ENCODE data around the gene COL20A1. TPM values are rescaled to one million over a fixed set of nuclear protein-coding genes. Genes with fewer than 3 reads are reported as not detected.

COL20A1 gene
- total RNA-seq, 8 experiments from 2014 or later: 0.13 to 1.6 (median 0.55) TPM

DNA sequence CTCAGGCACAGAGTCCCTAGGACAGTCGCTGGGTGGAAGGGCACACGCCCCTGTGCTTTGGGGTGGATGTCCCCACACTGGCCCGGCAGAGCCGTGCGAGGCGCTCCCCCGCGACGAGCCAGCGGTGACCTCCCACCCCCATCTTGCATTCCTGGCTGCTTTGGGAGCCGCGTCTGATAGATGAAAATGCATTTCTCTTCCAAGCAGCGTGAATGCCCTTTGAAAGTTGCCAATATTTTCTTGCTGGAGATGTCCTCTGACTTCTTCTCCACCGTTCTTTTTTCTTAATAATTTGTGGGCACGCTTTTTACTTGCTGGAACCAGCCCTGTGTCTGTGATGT is 29.9 kb downstream of the COL20A1 start:
- H3K4me3 ChIP-seq: no peak overlapping the region
- H3K4me1 ChIP-seq (replicated peaks in 1 of 2): peaks cover 19 to 31% of the 10 kb centered on the region in 2 donors
- peak overlapping the region in 1 of 2 donors; percentile 31 for H3K27ac ChIP-seq
- 0 to 65% (median 8%) methylated on average over 1 to 9 of the region's 15 CpGs; no CpG with 5 or more reads in 1 of the 10 experiments for WGBS, 10 experiments
- in situ Hi-C loops (cut with MboI; ENCODE audit: low pct_unique_long_range_greater_than_20kb in 2 of 9, low sequenced_read_pairs in 9 of 9, unreplicated experiment in 9 of 9): no loop called here
- peak in 1 of 8 experiments; percentile 34 for ATAC-seq (replicated peaks in 6 of 8)

DNA sequence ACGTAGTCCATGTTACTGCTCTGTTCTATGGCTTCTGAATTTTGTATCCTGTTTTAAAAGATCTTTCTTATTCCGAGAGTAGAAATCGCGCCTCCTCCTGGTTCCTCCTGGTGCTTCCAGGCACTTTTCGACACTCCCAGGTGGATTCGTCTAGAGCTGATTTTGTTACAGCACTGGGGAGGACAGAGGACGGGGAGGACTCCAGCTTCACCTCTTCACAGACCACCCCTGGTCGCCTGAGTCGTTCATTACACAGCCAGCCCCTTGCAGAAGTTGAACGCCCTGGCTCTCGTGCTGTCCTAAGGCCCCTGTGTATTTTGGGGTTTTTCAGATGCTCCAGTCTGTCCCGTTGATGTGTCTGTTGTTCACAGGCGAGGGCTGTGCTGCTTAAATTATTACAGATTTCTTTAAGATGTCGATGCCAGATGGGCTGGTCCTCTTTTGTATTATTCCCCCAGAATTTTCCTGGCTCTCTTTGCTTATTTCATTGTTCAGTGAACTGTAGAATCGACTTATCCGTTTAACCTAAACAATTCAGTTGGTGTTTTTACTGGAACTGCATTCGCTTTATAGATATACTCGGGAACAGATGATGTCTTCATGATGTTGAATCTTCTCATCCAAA is 30.5 kb downstream of the COL20A1 start:
- Histone ChIP-seq H3K4me3 (no peak overlapping the region), H3K4me1 (replicated peaks in 1 of 2) (peaks cover 21 to 35% of the 10 kb centered on the region in 2 donors), H3K27ac (no peak overlapping the region)
- in situ Hi-C loops (cut with MboI; ENCODE audit: low pct_unique_long_range_greater_than_20kb in 2 of 9, low sequenced_read_pairs in 9 of 9, unreplicated experiment in 9 of 9): no loop called here
- ATAC-seq (replicated peaks in 6 of 8): peak in 1 of 8 experiments; percentile 55
- 11 to 100% (median 75%) methylated on average over 4 to 17 of the region's 18 CpGs; no CpG with 5 or more reads in 1 of the 10 experiments for WGBS, 10 experiments

DNA sequence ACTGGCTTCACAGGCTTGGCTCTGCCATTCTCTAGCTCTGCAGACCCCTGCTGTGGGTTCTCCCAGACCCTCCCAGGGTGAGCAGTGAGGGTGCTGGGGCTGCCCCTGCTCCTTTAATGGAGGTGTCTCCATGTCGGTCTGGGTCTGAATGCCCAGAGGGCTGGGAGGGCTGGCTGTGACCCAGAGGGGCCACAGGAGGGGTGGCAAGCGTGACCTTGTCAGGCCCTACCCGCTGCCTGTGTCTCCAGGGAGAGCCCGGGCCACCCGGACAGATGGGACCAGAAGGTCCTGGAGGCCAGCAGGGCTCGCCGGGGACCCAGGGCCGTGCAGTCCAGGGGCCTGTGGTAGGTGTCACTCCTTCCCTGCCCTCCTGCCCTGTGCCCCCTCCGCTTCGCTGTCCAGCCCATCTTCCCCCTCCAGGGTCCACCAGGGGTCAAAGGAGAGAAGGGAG is 32.1 kb downstream of the COL20A1 start:
- no peak for ATAC-seq (replicated peaks in 6 of 8)
- in situ Hi-C loops (cut with MboI; ENCODE audit: low pct_unique_long_range_greater_than_20kb in 2 of 9, low sequenced_read_pairs in 9 of 9, unreplicated experiment in 9 of 9): no loop called here
- WGBS, 10 experiments: 83 to 90% methylated on average over 1 to 2 of the region's 10 CpGs; no CpG with 5 or more reads in 8 of the 10 experiments
- no peak overlapping the region for H3K27ac ChIP-seq
- H3K4me3 ChIP-seq: no peak overlapping the region
- H3K4me1 ChIP-seq (replicated peaks in 1 of 2): peaks cover 27 to 41% of the 10 kb centered on the region in 2 donors

DNA sequence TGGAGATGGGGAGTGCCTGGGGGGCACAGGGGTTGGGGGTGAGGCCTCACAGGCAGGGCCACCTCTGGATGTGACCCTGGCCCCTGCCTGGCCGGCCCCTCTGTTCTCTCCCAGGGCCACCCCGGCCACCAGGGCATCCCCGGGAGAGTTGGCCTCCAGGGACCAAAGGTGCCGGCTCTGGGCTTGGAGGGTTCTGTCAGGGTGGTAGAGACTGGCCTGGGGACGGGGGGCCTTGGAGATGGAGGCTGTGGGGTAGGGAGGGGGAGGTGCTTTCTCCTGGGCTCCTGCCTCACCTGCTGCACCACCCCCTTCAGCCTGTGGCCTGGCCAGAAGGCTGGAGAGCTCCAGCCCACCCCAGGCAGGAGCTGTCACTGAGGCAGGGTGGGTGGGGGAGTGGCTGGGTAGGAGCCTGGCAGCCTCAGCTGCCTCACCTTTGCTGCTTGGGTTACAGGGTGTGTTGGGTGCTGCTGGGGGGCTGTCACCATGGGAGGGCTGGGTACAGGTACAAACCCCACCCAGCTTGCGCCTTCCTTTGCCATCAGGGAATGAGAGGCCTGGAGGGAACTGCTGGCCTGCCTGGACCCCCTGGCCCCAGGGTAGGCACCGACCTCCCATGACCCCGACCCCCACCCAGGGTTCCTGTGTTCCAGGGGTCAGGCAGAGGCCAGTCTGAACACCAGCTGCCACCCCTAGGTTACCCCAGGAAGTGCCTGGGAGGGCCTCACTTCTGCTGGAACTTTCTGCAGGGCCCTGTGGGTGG is 32.7 kb downstream of the COL20A1 start:
- no peak overlapping the region for H3K27ac ChIP-seq
- in situ Hi-C loops (cut with MboI; ENCODE audit: low pct_unique_long_range_greater_than_20kb in 2 of 9, low sequenced_read_pairs in 9 of 9, unreplicated experiment in 9 of 9): no loop called here
- no peak for ATAC-seq (replicated peaks in 6 of 8)
- WGBS, 10 experiments: 60 to 100% methylated on average over 1 of the region's 8 CpGs; no CpG with 5 or more reads in 8 of the 10 experiments
- H3K4me3 ChIP-seq: no peak overlapping the region
- peaks cover 26 to 41% of the 10 kb centered on the region in 2 donors for H3K4me1 ChIP-seq (replicated peaks in 1 of 2)

DNA sequence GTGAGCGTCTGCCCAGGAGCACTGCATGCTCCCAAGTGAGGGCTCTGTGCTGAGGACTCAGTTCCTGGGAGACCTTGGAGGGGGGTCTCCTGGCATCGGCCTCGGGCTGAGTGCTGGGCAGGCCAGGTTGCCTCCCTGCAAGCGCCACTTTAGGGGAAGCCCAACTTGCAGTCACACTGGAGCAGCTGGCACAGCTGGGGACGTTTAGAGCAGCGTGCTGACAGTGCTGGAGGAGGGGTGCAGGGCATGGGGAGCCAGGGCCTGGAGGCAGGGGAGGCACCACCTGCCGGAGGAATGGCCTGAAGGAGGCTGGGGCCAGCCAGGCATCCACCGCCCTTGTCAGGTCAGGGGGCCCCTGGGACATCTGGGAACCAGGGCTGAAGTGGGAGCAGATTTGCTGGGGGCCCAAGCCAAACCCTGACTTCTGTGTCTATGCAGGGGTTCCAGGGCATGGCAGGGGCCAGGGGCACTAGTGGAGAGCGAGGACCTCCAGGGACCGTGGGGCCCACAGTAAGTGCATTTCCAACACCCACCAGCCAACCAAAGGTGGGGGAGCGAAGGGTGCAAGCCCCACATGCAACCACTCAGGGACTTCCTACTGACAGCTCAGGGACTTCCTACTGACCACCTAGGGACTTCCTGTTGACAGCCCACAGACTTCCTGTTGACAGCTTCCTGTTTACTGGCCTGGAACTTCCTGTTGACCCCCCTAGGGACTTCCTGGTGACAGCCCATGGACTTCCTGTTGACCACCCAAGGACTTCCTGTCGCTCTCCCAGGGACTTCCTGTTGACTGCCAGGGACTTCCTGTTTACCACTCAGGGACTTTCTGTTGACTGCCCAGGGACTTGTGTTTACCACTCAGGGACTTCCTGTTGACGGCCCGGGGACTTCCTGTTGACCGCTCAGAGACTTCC is 33.6 kb downstream of the COL20A1 start:
- in situ Hi-C loops (cut with MboI; ENCODE audit: low pct_unique_long_range_greater_than_20kb in 2 of 9, low sequenced_read_pairs in 9 of 9, unreplicated experiment in 9 of 9): no loop called here
- Histone ChIP-seq H3K4me3 (no peak overlapping the region), H3K27ac (no peak overlapping the region), H3K4me1 (replicated peaks in 1 of 2) (peaks cover 18 to 34% of the 10 kb centered on the region in 2 donors)
- WGBS, 10 experiments: 67 to 100% (median 94%) methylated on average over 1 to 6 of the region's 15 CpGs; no CpG with 5 or more reads in 4 of the 10 experiments
- no peak for ATAC-seq (replicated peaks in 6 of 8)

DNA sequence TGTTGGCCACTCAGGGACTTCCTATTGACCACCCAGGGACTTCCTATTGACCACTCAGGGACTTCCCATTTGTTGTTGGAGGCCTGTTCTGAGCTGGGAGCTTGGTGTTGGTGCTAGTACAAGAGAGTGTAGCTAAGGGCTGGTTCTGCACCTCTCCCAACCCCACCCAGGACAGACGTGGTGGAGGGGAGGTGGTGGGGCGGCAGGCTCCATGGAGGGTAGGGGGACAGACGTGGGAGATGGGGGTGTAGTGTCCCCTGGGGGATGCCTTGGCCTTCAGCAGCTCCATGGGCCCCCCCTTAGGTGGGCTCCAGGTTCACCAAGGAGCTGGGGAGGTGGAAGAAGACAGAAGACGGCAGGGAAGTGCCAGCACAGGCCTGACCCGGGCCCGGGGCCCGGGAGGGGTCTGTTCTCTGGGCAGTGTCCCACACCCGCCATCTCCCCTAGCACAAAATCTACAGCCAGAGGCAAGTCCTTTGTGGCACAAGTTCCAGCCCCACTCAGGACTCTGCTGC is 34.3 kb downstream of the COL20A1 start:
- Histone ChIP-seq H3K4me1 (replicated peaks in 1 of 2) (peaks cover 17 to 28% of the 10 kb centered on the region in 2 donors), H3K4me3 (no peak overlapping the region), H3K27ac (no peak overlapping the region)
- no peak for ATAC-seq (replicated peaks in 6 of 8)
- 80 to 100% methylated on average over 1 to 2 of the region's 8 CpGs; no CpG with 5 or more reads in 8 of the 10 experiments for WGBS, 10 experiments
- in situ Hi-C loops (cut with MboI; ENCODE audit: low pct_unique_long_range_greater_than_20kb in 2 of 9, low sequenced_read_pairs in 9 of 9, unreplicated experiment in 9 of 9): no loop called here

DNA sequence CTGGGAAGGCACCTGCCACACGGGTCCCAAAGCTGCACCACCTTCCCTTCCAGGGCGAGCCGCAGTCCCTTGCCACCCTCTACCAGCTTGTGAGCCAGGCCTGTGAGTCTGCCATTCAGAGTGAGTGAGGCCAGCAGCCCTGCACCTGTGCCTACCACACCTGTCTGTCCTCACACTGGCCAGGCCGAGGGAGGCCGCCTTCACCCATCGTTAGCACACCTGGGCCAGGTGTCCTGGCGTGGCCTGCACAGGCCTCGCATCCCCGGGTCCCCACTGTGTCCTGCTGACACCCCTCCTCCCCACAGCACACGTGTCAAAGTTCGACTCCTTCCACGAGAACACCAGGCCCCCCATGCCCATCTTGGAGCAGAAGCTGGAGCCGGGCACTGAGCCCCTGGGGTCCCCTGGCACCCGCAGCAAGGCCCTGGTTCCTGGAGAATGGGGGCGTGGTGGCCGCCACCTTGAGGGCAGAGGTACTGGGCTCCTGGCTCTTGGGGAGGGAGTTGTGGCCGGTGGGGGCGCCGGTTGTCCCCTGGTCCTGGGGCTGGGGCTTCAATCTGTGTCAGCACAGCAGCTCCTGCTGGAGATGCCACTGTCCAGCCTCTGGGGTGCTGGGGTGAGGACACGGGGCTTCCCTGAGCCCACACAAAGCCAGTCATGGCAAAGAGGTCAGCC is 35.2 kb downstream of the COL20A1 start:
- peak in 3 of 8 experiments; percentile 12 to 29 (median 28) for ATAC-seq (replicated peaks in 6 of 8)
- Histone ChIP-seq H3K27ac (no peak overlapping the region), H3K4me1 (replicated peaks in 1 of 2) (peaks cover 9 to 19% of the 10 kb centered on the region in 2 donors), H3K4me3 (no peak overlapping the region)
- 93 to 98% methylated on average over 3 to 6 of the region's 20 CpGs; no CpG with 5 or more reads in 8 of the 10 experiments for WGBS, 10 experiments
- in situ Hi-C loops (cut with MboI; ENCODE audit: low pct_unique_long_range_greater_than_20kb in 2 of 9, low sequenced_read_pairs in 9 of 9, unreplicated experiment in 9 of 9): no loop called here

DNA sequence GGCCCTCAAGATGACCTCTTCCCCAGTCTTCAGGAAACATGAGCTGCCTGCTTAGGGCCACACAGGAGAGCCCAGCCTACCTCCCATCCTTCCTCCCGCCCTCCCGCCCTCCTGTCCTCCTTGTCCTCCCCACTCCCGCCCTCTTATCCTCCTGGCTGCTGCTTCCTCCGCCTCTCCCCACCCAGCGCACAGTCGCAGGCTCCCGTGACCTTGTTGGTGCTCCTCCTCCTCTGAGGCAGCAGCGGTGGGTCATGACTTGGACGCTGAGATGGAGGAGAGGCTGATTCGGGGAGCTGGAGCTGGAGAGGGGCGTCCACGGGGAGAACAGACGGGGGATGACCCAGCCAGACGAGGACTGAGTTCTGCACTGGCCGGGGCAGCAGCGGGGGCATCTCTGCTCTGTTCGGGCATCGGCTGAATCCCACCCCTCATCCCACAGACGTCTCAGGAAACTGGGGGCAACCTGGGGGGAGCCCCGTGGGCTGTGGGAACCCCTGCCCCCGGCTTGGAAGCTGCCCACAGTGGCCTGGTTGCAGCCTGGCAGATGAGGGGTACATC is 35.8 kb downstream of the COL20A1 start:
- ATAC-seq (replicated peaks in 6 of 8): peak in 4 of 8 experiments; percentile 59 to 82 (median 76)
- WGBS, 10 experiments: no CpG with 5 or more reads among the region's 21 CpGs
- peaks cover 9 to 13% of the 10 kb centered on the region in 2 donors for H3K4me1 ChIP-seq (replicated peaks in 1 of 2)
- H3K27ac ChIP-seq: peak overlapping the region; percentile 17 to 53
- H3K4me3 ChIP-seq: no peak overlapping the region
- in situ Hi-C loops (cut with MboI; ENCODE audit: low pct_unique_long_range_greater_than_20kb in 2 of 9, low sequenced_read_pairs in 9 of 9, unreplicated experiment in 9 of 9): no loop called here

DNA sequence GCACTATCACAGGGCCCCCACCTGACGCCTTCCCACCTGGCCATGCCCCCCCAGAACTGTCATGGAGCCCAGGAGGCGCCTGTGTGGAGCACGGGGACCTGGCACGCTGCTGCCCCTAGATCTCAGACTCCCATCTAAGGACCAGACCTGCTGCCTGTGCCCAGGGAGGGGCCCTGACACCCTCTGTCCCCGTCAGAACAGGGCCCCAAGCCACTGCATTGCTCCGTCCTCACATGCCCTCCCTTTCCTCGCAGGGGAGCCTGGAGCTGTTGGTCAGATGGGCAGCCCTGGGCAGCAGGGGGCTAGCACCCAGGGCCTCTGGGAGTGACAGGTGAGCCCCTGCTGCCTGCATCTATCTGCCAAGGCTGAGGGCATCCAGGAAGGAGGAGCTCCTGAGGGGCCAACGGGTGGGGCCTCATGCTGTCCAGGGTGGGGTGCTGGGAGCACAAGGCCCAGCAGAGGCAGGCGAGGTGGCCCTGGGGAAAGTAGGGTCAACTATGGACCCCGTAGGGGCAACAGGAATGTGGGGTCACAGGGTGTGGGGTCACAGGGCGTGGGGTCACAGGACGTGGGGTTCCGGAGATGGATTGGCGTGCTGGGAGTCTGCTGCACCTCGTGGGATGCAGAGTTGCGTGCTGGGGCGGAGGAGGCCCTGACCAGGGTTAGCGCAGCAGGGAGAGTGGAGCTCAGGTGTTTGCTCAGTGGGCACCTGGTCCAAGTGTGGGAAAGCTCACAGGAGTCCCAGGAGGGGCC is 36.5 kb downstream of the COL20A1 start:
- in situ Hi-C loops (cut with MboI; ENCODE audit: low pct_unique_long_range_greater_than_20kb in 2 of 9, low sequenced_read_pairs in 9 of 9, unreplicated experiment in 9 of 9): no loop called here
- Histone ChIP-seq H3K4me3 (no peak overlapping the region), H3K4me1 (replicated peaks in 1 of 2) (peaks cover 9 to 13% of the 10 kb centered on the region in 2 donors), H3K27ac (peak overlapping the region; percentile 17 to 53)
- 45% methylated on average over 4 of the region's 18 CpGs; no CpG with 5 or more reads in 9 of the 10 experiments for WGBS, 10 experiments
- no peak for ATAC-seq (replicated peaks in 6 of 8)

DNA sequence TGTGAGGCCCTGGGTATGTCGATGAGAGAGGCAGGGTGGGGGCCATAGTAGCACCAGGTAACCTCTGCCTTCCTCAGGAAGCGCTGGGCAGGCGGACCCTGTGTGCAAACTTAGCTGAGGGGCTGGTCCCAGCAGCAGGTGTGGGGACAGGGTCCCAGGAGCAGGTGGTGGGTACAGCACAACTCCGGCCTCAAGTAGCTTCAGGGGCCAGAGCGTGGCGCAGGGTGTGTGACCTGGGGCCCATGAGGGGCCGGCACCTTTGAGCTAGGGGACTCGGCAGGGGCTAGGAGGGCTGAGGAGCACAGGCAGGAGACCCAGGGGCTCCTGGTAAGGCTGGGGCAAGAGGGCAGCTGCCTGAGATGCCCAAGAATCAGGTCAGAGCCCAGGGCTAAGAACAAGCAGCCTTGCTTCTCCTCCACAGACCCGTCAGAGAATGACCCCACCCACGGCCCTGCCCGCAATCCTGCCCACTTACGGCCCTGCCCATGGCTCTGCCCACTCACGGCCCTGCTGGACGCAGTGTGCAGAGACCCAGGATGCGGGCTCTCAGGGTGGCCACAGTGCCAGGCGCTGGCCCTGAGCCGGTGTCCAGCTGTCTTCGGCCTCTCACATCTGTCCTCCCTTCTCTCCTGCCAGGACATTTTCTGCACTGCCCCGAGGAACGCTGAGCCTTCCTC is 37.2 kb downstream of the COL20A1 start:
- 80 to 100% methylated on average over 4 to 6 of the region's 20 CpGs; no CpG with 5 or more reads in 8 of the 10 experiments for whole genome bisulfite sequencing, 10 experiments
- peaks cover 9 to 13% of the 10 kb centered on the region in 2 donors for H3K4me1 ChIP-seq (replicated peaks in 1 of 2)
- no peak overlapping the region for H3K4me3 ChIP-seq
- no peak overlapping the region for H3K27ac ChIP-seq
- peak in 1 of 8 experiments; percentile 7 for ATAC-seq (replicated peaks in 6 of 8)
- in situ Hi-C loops (cut with MboI; ENCODE audit: low pct_unique_long_range_greater_than_20kb in 2 of 9, low sequenced_read_pairs in 9 of 9, unreplicated experiment in 9 of 9): no loop called here

DNA sequence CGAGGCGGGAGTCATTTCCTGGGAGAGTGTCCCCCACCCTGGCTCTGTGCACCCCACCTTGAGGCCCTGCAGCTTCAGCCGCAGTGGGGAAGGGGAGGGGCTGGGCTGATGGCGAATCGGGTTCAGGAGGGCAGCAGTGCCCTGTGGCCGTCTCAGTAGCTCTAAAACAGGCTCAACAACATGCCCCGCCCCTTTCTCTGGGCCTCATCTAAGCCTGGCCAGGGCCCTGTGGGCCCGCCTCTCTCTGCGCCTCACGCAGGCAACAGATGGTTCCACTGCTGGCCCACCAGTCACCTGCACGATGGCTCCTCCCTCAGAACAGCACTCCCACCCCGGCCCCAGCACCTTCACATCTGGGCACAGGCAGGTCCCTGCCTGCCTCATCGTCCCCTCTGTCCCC is 38.0 kb downstream of the COL20A1 start:
- peaks cover 9 to 13% of the 10 kb centered on the region in 2 donors for H3K4me1 ChIP-seq (replicated peaks in 1 of 2)
- in situ Hi-C loops (cut with MboI; ENCODE audit: low pct_unique_long_range_greater_than_20kb in 2 of 9, low sequenced_read_pairs in 9 of 9, unreplicated experiment in 9 of 9): no loop called here
- ATAC-seq (replicated peaks in 6 of 8): peak in 5 of 8 experiments; percentile 34 to 65 (median 59)
- no peak overlapping the region for H3K4me3 ChIP-seq
- WGBS, 10 experiments: 60 to 78% (median 67%) methylated on average over 2 to 4 of the region's 13 CpGs; no CpG with 5 or more reads in 7 of the 10 experiments
- H3K27ac ChIP-seq: no peak overlapping the region
